CD1c-positive myeloid dendritic cell (primary cell): Measurements from ENCODE around the gene FNDC11.
"Not testable (repeated sequence)": the region's sequence is repeated elsewhere in the genome, so short reads cannot be mapped to it uniquely, and the experiment has no call there.

Experiments used
- DNase-seq: peaks from one replicate; pipeline ENCODE4 v3.0.0-alpha.2; 2016; ENCODE audit errors: extremely low spot score

The FNDC11 gene

GRCh38 chr20:63598479-63599395, 44.8 kb downstream of the FNDC11 start:
- DNase-seq: no peak

- DNase-seq: no peak
These were observed 45.6 kb downstream of the FNDC11 start for GRCh38 chr20:63599396-63600050.

GRCh38 chr20:63601679-63602078, 47.7 kb downstream of the FNDC11 start:
- DNase-seq: not testable (repeated sequence)

- DNase-seq: no peak
These were observed 48.4 kb downstream of the FNDC11 start for GRCh38 chr20:63602321-63602720.
